HepG2 (cell line): ENCODE measurements around the gene SPTSSA. TPM values are rescaled to one million over a fixed set of nuclear protein-coding genes. Genes with fewer than 3 reads are reported as not detected.

ENCODE experiments used
- NAIF1 ChIP-seq: sonication (generic); formaldehyde crosslinking; IDR thresholded peaks from 2 replicates; pipeline ENCODE4 v1.5.0; 2020; ENCODE audit warnings: mild to moderate bottlenecking, missing genetic modification reagents, borderline replicate concordance
- PHF20 ChIP-seq: sonication (generic); formaldehyde crosslinking; IDR thresholded peaks from 2 replicates; pipeline ENCODE4 v1.5.0; 2020; ENCODE audit warnings: mild to moderate bottlenecking, missing genetic modification reagents
- SP4 ChIP-seq: sonication (generic); formaldehyde crosslinking; IDR thresholded peaks from 2 replicates; pipeline ENCODE4 v1.8.1; 2023; ENCODE audit warnings: mild to moderate bottlenecking, missing genetic modification reagents
- ZNF432 ChIP-seq: sonication (generic); formaldehyde crosslinking; IDR thresholded peaks from 2 replicates; pipeline ENCODE4 v1.5.0; 2020; ENCODE audit warnings: missing genetic modification reagents, mild to moderate bottlenecking, borderline replicate concordance
- ZNF550 ChIP-seq: sonication (generic); formaldehyde crosslinking; IDR thresholded peaks from 2 replicates; pipeline ENCODE4 v1.4.0; 2020; ENCODE audit warnings: mild to moderate bottlenecking, missing genetic modification reagents, borderline replicate concordance
- ZNF570 ChIP-seq: sonication (generic); formaldehyde crosslinking; IDR thresholded peaks from 2 replicates; pipeline ENCODE4 v1.4.0; 2020; ENCODE audit warnings: mild to moderate bottlenecking, missing genetic modification reagents, borderline replicate concordance
- ZNF607 ChIP-seq: sonication (generic); formaldehyde crosslinking; IDR thresholded peaks from 2 replicates; pipeline ENCODE4 v1.5.1; 2020; ENCODE audit warnings: missing genetic modification reagents, mild to moderate bottlenecking, borderline replicate concordance
- ZNF678 ChIP-seq: sonication (generic); formaldehyde crosslinking; IDR thresholded peaks from 2 replicates; pipeline ENCODE4 v1.4.0; 2020; ENCODE audit warnings: mild to moderate bottlenecking, missing genetic modification reagents
- polyA plus RNA-seq, 8 experiments: library from polyadenylated mRNA; depleted of rRNA in 3 of 8; stranded (reverse) in 7 of 8; unstranded in 1 of 8; fragments of >200 nt; fragmentation: Illumina TruSeq in 4 of 8; extraction: Trizol in 4 of 8; gene quantifications; 2 replicates each; pipeline versions ENCODE4 v1.2.1 to v1.2.3, GENCODE V29; 2011 to 2016; ENCODE audit warnings: low read depth in 4 of 8, missing spikeins in 1 of 8, mixed read lengths in 1 of 8; ENCODE audit not compliant: insufficient read depth in 1 of 8
- total RNA-seq, 5 experiments: library from RNA; depleted of rRNA; stranded (reverse); fragments of >200 nt; fragmentation: Illumina TruSeq; extraction: Trizol; gene quantifications; 2 replicates each; pipeline ENCODE4 v1.2.3, GENCODE V29; 2016; ENCODE audit warnings: low read depth in 1 of 5
- TF ChIP-seq, protein P1 (sequence below): sonication (generic); formaldehyde crosslinking; IDR thresholded peaks from 2 replicates; pipeline ENCODE4 v1.4.0; 2020; ENCODE audit warnings: mild to moderate bottlenecking, missing genetic modification reagents
- TF ChIP-seq, protein P2 (sequence below): IDR thresholded peaks from 2 replicates; pipeline ENCODE4 v1.4.0; 2020; ENCODE audit warnings: mild to moderate bottlenecking, missing genetic modification reagents
- TF ChIP-seq, protein P3 (sequence below): sonication (generic); formaldehyde crosslinking; IDR thresholded peaks from 2 replicates; pipeline ENCODE4 v1.4.0; 2020; ENCODE audit warnings: missing genetic modification reagents, borderline replicate concordance
- TF ChIP-seq, protein P4 (sequence below): sonication (generic); formaldehyde crosslinking; IDR thresholded peaks from 2 replicates; pipeline ENCODE4 v1.8.0; 2022; ENCODE audit warnings: missing genetic modification reagents, mild to moderate bottlenecking, inconsistent platforms, borderline replicate concordance
- TF ChIP-seq, protein P5 (sequence below): sonication (generic); formaldehyde crosslinking; IDR thresholded peaks from 2 replicates; pipeline ENCODE4 v1.5.1; 2020; ENCODE audit warnings: missing genetic modification reagents, mild to moderate bottlenecking, borderline replicate concordance

The SPTSSA gene
- total and polyA plus RNA-seq, 2 of the 13 experiments (the other 11 are each of a cell fraction or from before 2014, with no cell fraction given) = 19.1 to 86.1 TPM

DNA sequence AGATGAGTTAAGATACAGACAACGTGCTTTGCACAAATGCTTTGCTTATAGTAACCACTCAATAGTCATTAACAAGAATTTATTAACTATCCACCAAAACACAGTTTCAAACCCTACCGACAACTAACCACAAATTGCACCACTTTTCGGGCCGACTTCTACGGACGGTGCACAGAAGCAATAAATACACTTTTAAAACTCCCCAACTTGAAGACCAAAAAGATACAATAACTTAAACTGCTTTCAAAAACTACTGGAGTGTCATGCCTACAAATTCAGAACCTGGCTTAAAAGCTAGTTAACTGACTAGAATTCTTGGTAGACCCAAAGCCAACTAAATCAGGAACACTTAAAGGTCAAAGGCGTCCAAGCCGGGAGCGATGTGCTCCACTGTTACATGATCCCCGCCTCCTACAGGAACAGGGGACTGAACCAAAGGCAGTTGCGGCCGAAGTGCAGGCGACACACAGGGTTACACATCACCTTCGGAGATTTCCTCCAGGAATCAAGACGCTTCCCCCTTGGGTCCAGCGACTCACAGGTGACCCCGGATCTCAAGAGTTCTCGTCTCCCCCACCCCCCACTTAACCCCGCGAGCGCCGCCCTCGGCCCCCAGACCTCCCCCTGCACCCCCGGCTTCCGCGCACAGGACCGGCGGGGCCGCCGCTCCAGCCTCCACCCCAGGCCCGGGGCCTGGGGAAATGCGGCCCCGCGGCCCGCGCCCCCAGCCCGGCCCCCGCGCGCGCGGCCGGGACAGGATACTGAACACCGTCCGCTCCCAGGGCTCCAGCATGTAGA lies 507 bp downstream of the SPTSSA start (continued):
- TF ChIP-seq, protein P1, sequence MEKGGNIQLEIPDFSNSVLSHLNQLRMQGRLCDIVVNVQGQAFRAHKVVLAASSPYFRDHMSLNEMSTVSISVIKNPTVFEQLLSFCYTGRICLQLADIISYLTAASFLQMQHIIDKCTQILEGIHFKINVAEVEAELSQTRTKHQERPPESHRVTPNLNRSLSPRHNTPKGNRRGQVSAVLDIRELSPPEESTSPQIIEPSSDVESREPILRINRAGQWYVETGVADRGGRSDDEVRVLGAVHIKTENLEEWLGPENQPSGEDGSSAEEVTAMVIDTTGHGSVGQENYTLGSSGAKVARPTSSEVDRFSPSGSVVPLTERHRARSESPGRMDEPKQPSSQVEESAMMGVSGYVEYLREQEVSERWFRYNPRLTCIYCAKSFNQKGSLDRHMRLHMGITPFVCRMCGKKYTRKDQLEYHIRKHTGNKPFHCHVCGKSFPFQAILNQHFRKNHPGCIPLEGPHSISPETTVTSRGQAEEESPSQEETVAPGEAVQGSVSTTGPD (CRISPR knock-in tag) = peak; percentile 40; the same call in 1 of the 2 replicates
- TF ChIP-seq ZNF550 (CRISPR knock-in tag) = no peak
- no peak for TF ChIP-seq PHF20
- no peak for TF ChIP-seq ZNF607 (CRISPR knock-in tag)
- TF ChIP-seq SP4 (CRISPR knock-in tag) = no peak
- no peak for TF ChIP-seq ZNF432 (CRISPR knock-in tag)
- TF ChIP-seq, protein P2, sequence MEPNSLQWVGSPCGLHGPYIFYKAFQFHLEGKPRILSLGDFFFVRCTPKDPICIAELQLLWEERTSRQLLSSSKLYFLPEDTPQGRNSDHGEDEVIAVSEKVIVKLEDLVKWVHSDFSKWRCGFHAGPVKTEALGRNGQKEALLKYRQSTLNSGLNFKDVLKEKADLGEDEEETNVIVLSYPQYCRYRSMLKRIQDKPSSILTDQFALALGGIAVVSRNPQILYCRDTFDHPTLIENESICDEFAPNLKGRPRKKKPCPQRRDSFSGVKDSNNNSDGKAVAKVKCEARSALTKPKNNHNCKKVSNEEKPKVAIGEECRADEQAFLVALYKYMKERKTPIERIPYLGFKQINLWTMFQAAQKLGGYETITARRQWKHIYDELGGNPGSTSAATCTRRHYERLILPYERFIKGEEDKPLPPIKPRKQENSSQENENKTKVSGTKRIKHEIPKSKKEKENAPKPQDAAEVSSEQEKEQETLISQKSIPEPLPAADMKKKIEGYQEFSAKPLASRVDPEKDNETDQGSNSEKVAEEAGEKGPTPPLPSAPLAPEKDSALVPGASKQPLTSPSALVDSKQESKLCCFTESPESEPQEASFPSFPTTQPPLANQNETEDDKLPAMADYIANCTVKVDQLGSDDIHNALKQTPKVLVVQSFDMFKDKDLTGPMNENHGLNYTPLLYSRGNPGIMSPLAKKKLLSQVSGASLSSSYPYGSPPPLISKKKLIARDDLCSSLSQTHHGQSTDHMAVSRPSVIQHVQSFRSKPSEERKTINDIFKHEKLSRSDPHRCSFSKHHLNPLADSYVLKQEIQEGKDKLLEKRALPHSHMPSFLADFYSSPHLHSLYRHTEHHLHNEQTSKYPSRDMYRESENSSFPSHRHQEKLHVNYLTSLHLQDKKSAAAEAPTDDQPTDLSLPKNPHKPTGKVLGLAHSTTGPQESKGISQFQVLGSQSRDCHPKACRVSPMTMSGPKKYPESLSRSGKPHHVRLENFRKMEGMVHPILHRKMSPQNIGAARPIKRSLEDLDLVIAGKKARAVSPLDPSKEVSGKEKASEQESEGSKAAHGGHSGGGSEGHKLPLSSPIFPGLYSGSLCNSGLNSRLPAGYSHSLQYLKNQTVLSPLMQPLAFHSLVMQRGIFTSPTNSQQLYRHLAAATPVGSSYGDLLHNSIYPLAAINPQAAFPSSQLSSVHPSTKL (CRISPR knock-in tag) = peak; percentile 62
- TF ChIP-seq, protein P3, sequence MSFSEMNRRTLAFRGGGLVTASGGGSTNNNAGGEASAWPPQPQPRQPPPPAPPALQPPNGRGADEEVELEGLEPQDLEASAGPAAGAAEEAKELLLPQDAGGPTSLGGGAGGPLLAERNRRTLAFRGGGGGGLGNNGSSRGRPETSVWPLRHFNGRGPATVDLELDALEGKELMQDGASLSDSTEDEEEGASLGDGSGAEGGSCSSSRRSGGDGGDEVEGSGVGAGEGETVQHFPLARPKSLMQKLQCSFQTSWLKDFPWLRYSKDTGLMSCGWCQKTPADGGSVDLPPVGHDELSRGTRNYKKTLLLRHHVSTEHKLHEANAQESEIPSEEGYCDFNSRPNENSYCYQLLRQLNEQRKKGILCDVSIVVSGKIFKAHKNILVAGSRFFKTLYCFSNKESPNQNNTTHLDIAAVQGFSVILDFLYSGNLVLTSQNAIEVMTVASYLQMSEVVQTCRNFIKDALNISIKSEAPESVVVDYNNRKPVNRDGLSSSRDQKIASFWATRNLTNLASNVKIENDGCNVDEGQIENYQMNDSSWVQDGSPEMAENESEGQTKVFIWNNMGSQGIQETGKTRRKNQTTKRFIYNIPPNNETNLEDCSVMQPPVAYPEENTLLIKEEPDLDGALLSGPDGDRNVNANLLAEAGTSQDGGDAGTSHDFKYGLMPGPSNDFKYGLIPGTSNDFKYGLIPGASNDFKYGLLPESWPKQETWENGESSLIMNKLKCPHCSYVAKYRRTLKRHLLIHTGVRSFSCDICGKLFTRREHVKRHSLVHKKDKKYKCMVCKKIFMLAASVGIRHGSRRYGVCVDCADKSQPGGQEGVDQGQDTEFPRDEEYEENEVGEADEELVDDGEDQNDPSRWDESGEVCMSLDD (CRISPR knock-in tag) = no peak
- TF ChIP-seq, protein P4, sequence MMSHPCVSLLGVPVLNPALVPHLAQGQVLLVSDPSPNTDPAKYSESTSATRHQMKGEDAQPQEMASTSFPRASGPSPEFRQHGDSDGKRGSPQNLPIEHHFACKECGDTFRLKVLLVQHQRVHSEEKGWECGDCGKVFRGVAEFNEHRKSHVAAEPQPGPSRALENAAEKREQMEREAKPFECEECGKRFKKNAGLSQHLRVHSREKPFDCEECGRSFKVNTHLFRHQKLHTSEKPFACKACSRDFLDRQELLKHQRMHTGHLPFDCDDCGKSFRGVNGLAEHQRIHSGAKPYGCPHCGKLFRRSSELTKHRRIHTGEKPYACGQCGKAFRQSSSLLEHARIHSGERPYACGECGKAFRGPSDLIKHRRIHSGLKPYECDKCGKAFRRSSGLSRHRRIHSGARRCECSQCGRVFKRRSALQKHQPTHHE (CRISPR knock-in tag) = no peak
- TF ChIP-seq ZNF570 (CRISPR knock-in tag) = no peak
- TF ChIP-seq NAIF1 = no peak
- TF ChIP-seq, protein P5, sequence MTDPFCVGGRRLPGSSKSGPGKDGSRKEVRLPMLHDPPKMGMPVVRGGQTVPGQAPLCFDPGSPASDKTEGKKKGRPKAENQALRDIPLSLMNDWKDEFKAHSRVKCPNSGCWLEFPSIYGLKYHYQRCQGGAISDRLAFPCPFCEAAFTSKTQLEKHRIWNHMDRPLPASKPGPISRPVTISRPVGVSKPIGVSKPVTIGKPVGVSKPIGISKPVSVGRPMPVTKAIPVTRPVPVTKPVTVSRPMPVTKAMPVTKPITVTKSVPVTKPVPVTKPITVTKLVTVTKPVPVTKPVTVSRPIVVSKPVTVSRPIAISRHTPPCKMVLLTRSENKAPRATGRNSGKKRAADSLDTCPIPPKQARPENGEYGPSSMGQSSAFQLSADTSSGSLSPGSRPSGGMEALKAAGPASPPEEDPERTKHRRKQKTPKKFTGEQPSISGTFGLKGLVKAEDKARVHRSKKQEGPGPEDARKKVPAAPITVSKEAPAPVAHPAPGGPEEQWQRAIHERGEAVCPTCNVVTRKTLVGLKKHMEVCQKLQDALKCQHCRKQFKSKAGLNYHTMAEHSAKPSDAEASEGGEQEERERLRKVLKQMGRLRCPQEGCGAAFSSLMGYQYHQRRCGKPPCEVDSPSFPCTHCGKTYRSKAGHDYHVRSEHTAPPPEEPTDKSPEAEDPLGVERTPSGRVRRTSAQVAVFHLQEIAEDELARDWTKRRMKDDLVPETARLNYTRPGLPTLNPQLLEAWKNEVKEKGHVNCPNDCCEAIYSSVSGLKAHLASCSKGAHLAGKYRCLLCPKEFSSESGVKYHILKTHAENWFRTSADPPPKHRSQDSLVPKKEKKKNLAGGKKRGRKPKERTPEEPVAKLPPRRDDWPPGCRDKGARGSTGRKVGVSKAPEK (CRISPR knock-in tag) = no peak
- TF ChIP-seq ZNF678 = 0 out of 2 replicates have a peak, but pooled peaks have one; percentile 17
